Measurements from ENCODE around the gene KIAA1671.
A peak's percentile ranks its signal among the peaks of the same experiment; 100 is the strongest.

KIAA1671 gene

GRCh38 chr22:25159028-25159427 is 206.5 kb downstream of the KIAA1671 start:
- H3K36me3 ChIP-seq (replicated peaks) = no peaks in the 10 kb centered on the region
- no peaks in the 10 kb centered on the region for H3K27me3 ChIP-seq (ENCODE audit: low read depth)
- in situ Hi-C loops (cut with MboI; ENCODE audit: low sequenced_read_pairs) = no loop called here
- H3K4me1 ChIP-seq = no peaks in the 10 kb centered on the region
- DNase-seq (ENCODE audit: low spot score in 2 of 2) = no peak
- H3K4me3 ChIP-seq = no peak overlapping the region
- no peaks in the 10 kb centered on the region for H3K9me3 ChIP-seq

- Histone ChIP-seq H3K4me1 (no peaks in the 10 kb centered on the region), H3K9me3 (no peaks in the 10 kb centered on the region), H3K36me3 (replicated peaks) (no peaks in the 10 kb centered on the region), H3K27me3 (ENCODE audit: low read depth) (no peaks in the 10 kb centered on the region), H3K4me3 (no peak overlapping the region)
- in situ Hi-C loops (cut with MboI; ENCODE audit: low sequenced_read_pairs) = no loop called here
- no peak for DNase-seq (ENCODE audit: low spot score in 2 of 2)
Observed at GRCh38 chr22:25160120-25160996, 207.8 kb downstream of the KIAA1671 start.

- Histone ChIP-seq H3K4me3 (no peak overlapping the region), H3K4me1 (no peaks in the 10 kb centered on the region), H3K36me3 (replicated peaks) (no peaks in the 10 kb centered on the region), H3K27me3 (ENCODE audit: low read depth) (no peaks in the 10 kb centered on the region), H3K9me3 (no peaks in the 10 kb centered on the region)
- in situ Hi-C loops (cut with MboI; ENCODE audit: low sequenced_read_pairs) = no loop called here
- no peak for DNase-seq (ENCODE audit: low spot score in 2 of 2)
Observed at GRCh38 chr22:25161017-25161915, 208.8 kb downstream of the KIAA1671 start.

GRCh38 chr22:25161916-25162530 is 209.5 kb downstream of the KIAA1671 start:
- Histone ChIP-seq H3K4me3 (no peak overlapping the region), H3K4me1 (no peaks in the 10 kb centered on the region), H3K9me3 (no peaks in the 10 kb centered on the region), H3K27me3 (ENCODE audit: low read depth) (no peaks in the 10 kb centered on the region), H3K36me3 (replicated peaks) (no peaks in the 10 kb centered on the region)
- in situ Hi-C loops (cut with MboI; ENCODE audit: low sequenced_read_pairs) = no loop called here
- DNase-seq (ENCODE audit: low spot score in 2 of 2) = no peak

- Histone ChIP-seq H3K9me3 (no peaks in the 10 kb centered on the region), H3K4me3 (no peak overlapping the region), H3K36me3 (replicated peaks) (no peaks in the 10 kb centered on the region), H3K27me3 (ENCODE audit: low read depth) (no peaks in the 10 kb centered on the region), H3K4me1 (no peaks in the 10 kb centered on the region)
- in situ Hi-C loops (cut with MboI; ENCODE audit: low sequenced_read_pairs) = no loop called here
- no peak for DNase-seq (ENCODE audit: low spot score in 2 of 2)
Observed at GRCh38 chr22:25162561-25162960, 210.0 kb downstream of the KIAA1671 start.

- in situ Hi-C loops (cut with MboI; ENCODE audit: low sequenced_read_pairs) = no loop called here
- Histone ChIP-seq H3K36me3 (replicated peaks) (no peaks in the 10 kb centered on the region), H3K4me1 (no peaks in the 10 kb centered on the region), H3K9me3 (no peaks in the 10 kb centered on the region), H3K27me3 (ENCODE audit: low read depth) (no peaks in the 10 kb centered on the region), H3K4me3 (no peak overlapping the region)
- DNase-seq (ENCODE audit: low spot score in 2 of 2) = no peak
Observed at GRCh38 chr22:25165785-25166184, 213.3 kb downstream of the KIAA1671 start.

GRCh38 chr22:25166266-25167040 is 213.9 kb downstream of the KIAA1671 start:
- DNase-seq (ENCODE audit: low spot score in 2 of 2) = no peak
- Histone ChIP-seq H3K27me3 (ENCODE audit: low read depth) (no peaks in the 10 kb centered on the region), H3K4me1 (no peaks in the 10 kb centered on the region), H3K9me3 (no peaks in the 10 kb centered on the region), H3K36me3 (replicated peaks) (no peaks in the 10 kb centered on the region), H3K4me3 (no peak overlapping the region)
- in situ Hi-C loops (cut with MboI; ENCODE audit: low sequenced_read_pairs) = no loop called here

- Histone ChIP-seq H3K9me3 (no peaks in the 10 kb centered on the region), H3K27me3 (ENCODE audit: low read depth) (no peaks in the 10 kb centered on the region), H3K4me1 (no peaks in the 10 kb centered on the region), H3K36me3 (replicated peaks) (no peaks in the 10 kb centered on the region), H3K4me3 (no peak overlapping the region)
- no peak for DNase-seq (ENCODE audit: low spot score in 2 of 2)
- in situ Hi-C loops (cut with MboI; ENCODE audit: low sequenced_read_pairs) = no loop called here
Observed at GRCh38 chr22:25167082-25167481, 214.6 kb downstream of the KIAA1671 start.

GRCh38 chr22:25167834-25168601 is 215.5 kb downstream of the KIAA1671 start:
- Histone ChIP-seq H3K9me3 (no peaks in the 10 kb centered on the region), H3K4me3 (no peak overlapping the region), H3K4me1 (no peaks in the 10 kb centered on the region), H3K36me3 (replicated peaks) (no peaks in the 10 kb centered on the region), H3K27me3 (ENCODE audit: low read depth) (no peaks in the 10 kb centered on the region)
- no peak for DNase-seq (ENCODE audit: low spot score in 2 of 2)
- in situ Hi-C loops (cut with MboI; ENCODE audit: low sequenced_read_pairs) = no loop called here

- H3K27me3 ChIP-seq (ENCODE audit: low read depth) = no peaks in the 10 kb centered on the region
- H3K4me3 ChIP-seq = no peak overlapping the region
- in situ Hi-C loops (cut with MboI; ENCODE audit: low sequenced_read_pairs) = no loop called here
- no peak for DNase-seq (ENCODE audit: low spot score in 2 of 2)
- H3K36me3 ChIP-seq (replicated peaks) = peaks cover 4% of the 10 kb centered on the region
- H3K9me3 ChIP-seq = no peaks in the 10 kb centered on the region
- H3K4me1 ChIP-seq = no peaks in the 10 kb centered on the region
Observed at GRCh38 chr22:25169278-25170031, 216.9 kb downstream of the KIAA1671 start.

GRCh38 chr22:25170426-25170980 is 218.0 kb downstream of the KIAA1671 start:
- H3K9me3 ChIP-seq = no peaks in the 10 kb centered on the region
- peaks cover 10% of the 10 kb centered on the region for H3K36me3 ChIP-seq (replicated peaks)
- DNase-seq (ENCODE audit: low spot score in 2 of 2) = no peak
- in situ Hi-C loops (cut with MboI; ENCODE audit: low sequenced_read_pairs) = no loop called here
- no peak overlapping the region for H3K4me3 ChIP-seq
- H3K27me3 ChIP-seq (ENCODE audit: low read depth) = no peaks in the 10 kb centered on the region
- H3K4me1 ChIP-seq = no peaks in the 10 kb centered on the region

- peak in 1 of 2 experiments; percentile 37 for DNase-seq (ENCODE audit: low spot score in 2 of 2)
- H3K4me1 ChIP-seq = no peaks in the 10 kb centered on the region
- H3K9me3 ChIP-seq = no peaks in the 10 kb centered on the region
- H3K4me3 ChIP-seq = no peak overlapping the region
- H3K36me3 ChIP-seq (replicated peaks) = peaks cover 12% of the 10 kb centered on the region
- no peaks in the 10 kb centered on the region for H3K27me3 ChIP-seq (ENCODE audit: low read depth)
- in situ Hi-C loops (cut with MboI; ENCODE audit: low sequenced_read_pairs) = no loop called here
Observed at GRCh38 chr22:25172153-25172552, 219.6 kb downstream of the KIAA1671 start.

Data from HAP-1 (cell line).